Measurements from ENCODE around the gene CYP26A1. TPM values are rescaled to one million over a fixed set of nuclear protein-coding genes. Genes with fewer than 3 reads are reported as not detected.
A peak's percentile ranks its signal among the peaks of the same experiment; 100 is the strongest.

CYP26A1 gene
- total RNA-seq, 1 donor from 2014 or later, result not detected

GRCh38 chr10:93059975-93060886 is 13.5 kb upstream of the CYP26A1 start, which contains the start of gene CYP26C1:
CYP26C1 (plus strand) TSS chr10:93060798; CDS start chr10:93061264, 466 bp downstream.
- Mint-ChIP-seq H3K4me1 (ENCODE audit: low read depth) (peaks cover 9% of the 10 kb centered on the region), H3K27me3 (ENCODE audit: insufficient read depth) (peaks cover 35% of the 10 kb centered on the region), H3K4me3 (no peak within 1 kb of the TSS), H3K9me3 (no peaks in the 10 kb centered on the region), H3K36me3 (ENCODE audit: low read depth) (peaks cover 5% of the 10 kb centered on the region), H3K27ac (no peak within 1 kb of the TSS)
- DNase-seq (ENCODE audit: low spot score), result no peak
- intact Hi-C loops (cut with micrococcal nuclease), result no loop called here

GRCh38 chr10:93060887-93061593 is 12.7 kb upstream of the CYP26A1 start:
- intact Hi-C loops (cut with micrococcal nuclease), result no loop called here
- peaks cover 9% of the 10 kb centered on the region for H3K4me1 Mint-ChIP-seq (ENCODE audit: low read depth)
- peaks cover 40% of the 10 kb centered on the region for H3K27me3 Mint-ChIP-seq (ENCODE audit: insufficient read depth)
- no peak overlapping the region for H3K4me3 Mint-ChIP-seq
- H3K9me3 Mint-ChIP-seq, result no peaks in the 10 kb centered on the region
- H3K27ac Mint-ChIP-seq, result no peak overlapping the region
- peaks cover 5% of the 10 kb centered on the region for H3K36me3 Mint-ChIP-seq (ENCODE audit: low read depth)
- no peak for DNase-seq (ENCODE audit: low spot score)

- Mint-ChIP-seq H3K4me1 (ENCODE audit: low read depth) (peaks cover 11% of the 10 kb centered on the region), H3K27ac (no peak overlapping the region), H3K36me3 (ENCODE audit: low read depth) (peaks cover 5% of the 10 kb centered on the region), H3K9me3 (no peaks in the 10 kb centered on the region), H3K4me3 (peak overlapping the region; percentile 65), H3K27me3 (ENCODE audit: insufficient read depth) (peaks cover 46% of the 10 kb centered on the region)
- intact Hi-C loops (cut with micrococcal nuclease), result loop anchor here (1.0 kb wide), 1 partner anchor 13 kb away; no protein-coding TSS in a partner anchor
- DNase-seq (ENCODE audit: low spot score), result no peak
Measured at GRCh38 chr10:93061594-93062513, 11.8 kb upstream of the CYP26A1 start.

GRCh38 chr10:93062514-93063143 is 11.1 kb upstream of the CYP26A1 start:
- intact Hi-C loops (cut with micrococcal nuclease), result loop anchor here (1.0 kb wide), 1 partner anchor 13 kb away; no protein-coding TSS in a partner anchor
- no peak overlapping the region for H3K27ac Mint-ChIP-seq
- peak overlapping the region; percentile 65 for H3K4me3 Mint-ChIP-seq
- peak; percentile 28 for DNase-seq (ENCODE audit: low spot score)
- H3K36me3 Mint-ChIP-seq (ENCODE audit: low read depth), result peaks cover 5% of the 10 kb centered on the region
- H3K27me3 Mint-ChIP-seq (ENCODE audit: insufficient read depth), result peaks cover 54% of the 10 kb centered on the region
- peaks cover 16% of the 10 kb centered on the region for H3K4me1 Mint-ChIP-seq (ENCODE audit: low read depth)
- H3K9me3 Mint-ChIP-seq, result no peaks in the 10 kb centered on the region

GRCh38 chr10:93063144-93063976 is 10.3 kb upstream of the CYP26A1 start:
- no peaks in the 10 kb centered on the region for H3K9me3 Mint-ChIP-seq
- peak overlapping the region; percentile 64 for H3K4me3 Mint-ChIP-seq
- intact Hi-C loops (cut with micrococcal nuclease), result no loop called here
- peak overlapping the region; percentile 25 for H3K27ac Mint-ChIP-seq
- peaks cover 4% of the 10 kb centered on the region for H3K36me3 Mint-ChIP-seq (ENCODE audit: low read depth)
- DNase-seq (ENCODE audit: low spot score), result no peak
- H3K4me1 Mint-ChIP-seq (ENCODE audit: low read depth), result peaks cover 16% of the 10 kb centered on the region
- peaks cover 62% of the 10 kb centered on the region for H3K27me3 Mint-ChIP-seq (ENCODE audit: insufficient read depth)

- no peaks in the 10 kb centered on the region for H3K9me3 Mint-ChIP-seq
- H3K4me3 Mint-ChIP-seq, result no peak overlapping the region
- intact Hi-C loops (cut with micrococcal nuclease), result no loop called here
- peaks cover 4% of the 10 kb centered on the region for H3K36me3 Mint-ChIP-seq (ENCODE audit: low read depth)
- peaks cover 69% of the 10 kb centered on the region for H3K27me3 Mint-ChIP-seq (ENCODE audit: insufficient read depth)
- H3K27ac Mint-ChIP-seq, result peak overlapping the region; percentile 25
- no peak for DNase-seq (ENCODE audit: low spot score)
- H3K4me1 Mint-ChIP-seq (ENCODE audit: low read depth), result peaks cover 20% of the 10 kb centered on the region
Measured at GRCh38 chr10:93063977-93064660, 9.6 kb upstream of the CYP26A1 start.

GRCh38 chr10:93064874-93065660 is 8.6 kb upstream of the CYP26A1 start:
- H3K4me1 Mint-ChIP-seq (ENCODE audit: low read depth), result peaks cover 20% of the 10 kb centered on the region
- H3K27ac Mint-ChIP-seq, result no peak overlapping the region
- peaks cover under 1% of the 10 kb centered on the region for H3K36me3 Mint-ChIP-seq (ENCODE audit: low read depth)
- H3K4me3 Mint-ChIP-seq, result no peak overlapping the region
- DNase-seq (ENCODE audit: low spot score), result no peak
- peaks cover 70% of the 10 kb centered on the region for H3K27me3 Mint-ChIP-seq (ENCODE audit: insufficient read depth)
- no peaks in the 10 kb centered on the region for H3K9me3 Mint-ChIP-seq
- intact Hi-C loops (cut with micrococcal nuclease), result no loop called here

GRCh38 chr10:93065675-93066543 is 7.8 kb upstream of the CYP26A1 start:
- H3K4me1 Mint-ChIP-seq (ENCODE audit: low read depth), result peaks cover 20% of the 10 kb centered on the region
- no peaks in the 10 kb centered on the region for H3K9me3 Mint-ChIP-seq
- H3K27me3 Mint-ChIP-seq (ENCODE audit: insufficient read depth), result peaks cover 78% of the 10 kb centered on the region
- H3K36me3 Mint-ChIP-seq (ENCODE audit: low read depth), result no peaks in the 10 kb centered on the region
- intact Hi-C loops (cut with micrococcal nuclease), result no loop called here
- no peak overlapping the region for H3K27ac Mint-ChIP-seq
- H3K4me3 Mint-ChIP-seq, result no peak overlapping the region
- no peak for DNase-seq (ENCODE audit: low spot score)

- H3K4me3 Mint-ChIP-seq, result no peak overlapping the region
- no peaks in the 10 kb centered on the region for H3K36me3 Mint-ChIP-seq (ENCODE audit: low read depth)
- H3K4me1 Mint-ChIP-seq (ENCODE audit: low read depth), result peaks cover 20% of the 10 kb centered on the region
- H3K9me3 Mint-ChIP-seq, result no peaks in the 10 kb centered on the region
- intact Hi-C loops (cut with micrococcal nuclease), result no loop called here
- H3K27me3 Mint-ChIP-seq (ENCODE audit: insufficient read depth), result peaks cover 80% of the 10 kb centered on the region
- DNase-seq (ENCODE audit: low spot score), result no peak
- no peak overlapping the region for H3K27ac Mint-ChIP-seq
Measured at GRCh38 chr10:93066544-93066913, 7.2 kb upstream of the CYP26A1 start.

Data from activated T-helper 1 cell treated with anti-CD3 and anti-CD28 coated beads, Interleukin-12 subunit alpha, Interleukin-12 subunit beta, Interleukin-2, Interleukin-4 antibody, amounts not matched to agents 30 ng/mL and 10 ng/mL and 1 ng/mL, durations not matched to agents 14 hours and 24 hours and 36 hours (primary cell).